MCF 10A (cell line): ENCODE results near the gene GABARAPL1. TPM values are rescaled to one million over a fixed set of nuclear protein-coding genes. Genes with fewer than 3 reads are reported as not detected.
"Not testable (repeated sequence)": the region's sequence is repeated elsewhere in the genome, so short reads cannot be mapped to it uniquely, and the experiment has no call there.

Source experiments
- BruUV-seq: library from RNA; stranded (reverse); fragments of 400-500 nt; replicated peaks from 2 replicates; lab custom pipeline; 2021; lab: Mats Ljungman, UMichigan
- CTCF ChIA-PET: fragments of 300-600 bp; sonication (Branson Sonifier 250); formaldehyde crosslinking; extraction: SDS; loops from one replicate; lab custom pipeline; 2021; ENCODE audit warnings: antibody characterized with exemption, inconsistent platforms; lab: Yijun Ruan, JAX
- POLR2A ChIA-PET: fragments of 300-600, 350-650 bp; sonication (Branson Sonifier 250); formaldehyde crosslinking; extraction: SDS; loops from one replicate; lab custom pipeline; 2020; ENCODE audit warnings: antibody characterized with exemption, inconsistent platforms; lab: Yijun Ruan, JAX
- DNase-seq: peaks from one replicate; pipeline ENCODE4 v3.0.0-alpha.2; 2018; ENCODE audit not compliant: unreplicated experiment
- H3K27ac Mint-ChIP-seq: one replicate; pipeline ENCODE4 v1.8.0; 2022; ENCODE audit warnings: mild to moderate bottlenecking, low read depth, mixed read lengths; ENCODE audit not compliant: unreplicated experiment
- H3K27me3 Mint-ChIP-seq: one replicate; pipeline ENCODE4 v1.8.0; 2022; ENCODE audit warnings: mixed read lengths; ENCODE audit not compliant: insufficient read depth, unreplicated experiment
- H3K36me3 Mint-ChIP-seq: one replicate; pipeline ENCODE4 v1.8.0; 2022; ENCODE audit warnings: mild to moderate bottlenecking, moderate library complexity, mixed read lengths; ENCODE audit not compliant: insufficient read depth, unreplicated experiment
- H3K4me1 Mint-ChIP-seq: one replicate; pipeline ENCODE4 v1.8.0; 2022; ENCODE audit warnings: mixed read lengths; ENCODE audit not compliant: insufficient read depth, unreplicated experiment
- H3K4me3 Mint-ChIP-seq: one replicate; pipeline ENCODE4 v1.8.0; 2022; ENCODE audit warnings: mild to moderate bottlenecking, moderate library complexity, mixed read lengths; ENCODE audit not compliant: unreplicated experiment
- H3K9me3 Mint-ChIP-seq: one replicate; pipeline ENCODE4 v1.8.0; 2022; ENCODE audit warnings: mixed read lengths; ENCODE audit not compliant: unreplicated experiment
- intact Hi-C: fragments of 100-400 bp; cut with micrococcal nuclease; formaldehyde crosslinking; loops from 2 replicates; pipeline ENCODE4 v1.14.1; 2022
- total RNA-seq: library from RNA; stranded (reverse); gene quantifications from 2 replicates; pipeline ENCODE4 v1.2.3, GENCODE V29; 2022
- TF ChIP-seq, protein P1 (sequence below): fragments of 200-600 bp; IDR thresholded peaks from one replicate; pipeline ENCODE4 v1.8.0; 2022; ENCODE audit warnings: antibody characterized with exemption, mild to moderate bottlenecking; ENCODE audit not compliant: unreplicated experiment

Gene GABARAPL1
- total RNA-seq, 1 experiment from 2014 or later: 19.7 TPM

DNA sequence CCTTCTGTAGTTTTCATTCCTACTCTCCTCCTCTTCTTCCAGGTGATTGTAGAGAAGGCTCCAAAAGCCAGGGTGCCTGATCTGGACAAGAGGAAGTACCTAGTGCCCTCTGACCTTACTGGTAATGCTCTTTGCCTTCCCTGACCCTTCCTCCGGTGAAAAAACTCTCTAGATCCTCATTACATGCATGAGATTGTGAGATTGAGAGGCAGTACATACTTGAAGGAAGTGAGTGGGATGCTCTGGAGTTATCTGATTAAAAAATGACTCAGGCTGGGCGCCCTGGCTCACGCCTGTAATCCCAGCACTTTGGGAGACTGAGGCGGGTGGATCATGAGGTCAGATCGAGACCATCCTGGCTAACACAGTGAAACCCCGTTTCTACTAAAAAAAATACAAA is 5.3 kb downstream of the GABARAPL1 start:
- BruUV-seq: no TSS peak
- no peak overlapping the region for H3K4me3 Mint-ChIP-seq
- TF ChIP-seq, protein P1, sequence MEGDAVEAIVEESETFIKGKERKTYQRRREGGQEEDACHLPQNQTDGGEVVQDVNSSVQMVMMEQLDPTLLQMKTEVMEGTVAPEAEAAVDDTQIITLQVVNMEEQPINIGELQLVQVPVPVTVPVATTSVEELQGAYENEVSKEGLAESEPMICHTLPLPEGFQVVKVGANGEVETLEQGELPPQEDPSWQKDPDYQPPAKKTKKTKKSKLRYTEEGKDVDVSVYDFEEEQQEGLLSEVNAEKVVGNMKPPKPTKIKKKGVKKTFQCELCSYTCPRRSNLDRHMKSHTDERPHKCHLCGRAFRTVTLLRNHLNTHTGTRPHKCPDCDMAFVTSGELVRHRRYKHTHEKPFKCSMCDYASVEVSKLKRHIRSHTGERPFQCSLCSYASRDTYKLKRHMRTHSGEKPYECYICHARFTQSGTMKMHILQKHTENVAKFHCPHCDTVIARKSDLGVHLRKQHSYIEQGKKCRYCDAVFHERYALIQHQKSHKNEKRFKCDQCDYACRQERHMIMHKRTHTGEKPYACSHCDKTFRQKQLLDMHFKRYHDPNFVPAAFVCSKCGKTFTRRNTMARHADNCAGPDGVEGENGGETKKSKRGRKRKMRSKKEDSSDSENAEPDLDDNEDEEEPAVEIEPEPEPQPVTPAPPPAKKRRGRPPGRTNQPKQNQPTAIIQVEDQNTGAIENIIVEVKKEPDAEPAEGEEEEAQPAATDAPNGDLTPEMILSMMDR: no peak
- POLR2A ChIA-PET: no interaction called here
- peaks cover 43% of the 10 kb centered on the region for H3K36me3 Mint-ChIP-seq
- no peak overlapping the region for H3K27ac Mint-ChIP-seq
- peaks cover 21% of the 10 kb centered on the region for H3K4me1 Mint-ChIP-seq
- DNase-seq: no peak
- CTCF ChIA-PET: interaction anchor here (0.8 to 1.7 kb wide), 2 partner anchors 9 to 78 kb away, joined by 3 read pairs; no protein-coding TSS in a partner anchor
- intact Hi-C loops: loop anchor here (10.0 kb wide), 2 partner anchors 193 to 353 kb away; partner anchors contain the start of gene CLEC2B
- H3K9me3 Mint-ChIP-seq: no peaks in the 10 kb centered on the region
- H3K27me3 Mint-ChIP-seq: no peaks in the 10 kb centered on the region

- intact Hi-C loops: no loop called here
- no TSS peak for BruUV-seq
- POLR2A ChIA-PET: interaction anchor here (3.3 kb wide), 1 partner anchor 7 kb away, joined by 15 read pairs; the partner anchor contains the start of gene GABARAPL1
Measured at GRCh38 chr12:10220398-10221077, 7.9 kb downstream of the GABARAPL1 start.

DNA sequence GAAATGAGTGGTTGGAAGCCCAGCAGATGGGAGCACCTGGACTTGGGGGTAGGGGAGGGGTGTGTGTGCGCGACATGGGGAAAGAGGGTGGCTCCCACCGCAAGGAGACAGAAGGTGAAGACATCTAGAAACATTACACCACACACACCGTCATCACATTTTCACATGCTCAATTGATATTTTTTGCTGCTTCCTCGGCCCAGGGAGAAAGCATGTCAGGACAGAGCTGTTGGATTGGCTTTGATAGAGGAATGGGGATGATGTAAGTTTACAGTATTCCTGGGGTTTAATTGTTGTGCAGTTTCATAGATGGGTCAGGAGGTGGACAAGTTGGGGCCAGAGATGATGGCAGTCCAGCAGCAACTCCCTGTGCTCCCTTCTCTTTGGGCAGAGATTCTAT is 9.2 kb downstream of the GABARAPL1 start:
- no TSS peak for BruUV-seq
- intact Hi-C loops: no loop called here
- H3K27ac Mint-ChIP-seq: no peak overlapping the region
- H3K9me3 Mint-ChIP-seq: no peaks in the 10 kb centered on the region
- H3K27me3 Mint-ChIP-seq: no peaks in the 10 kb centered on the region
- DNase-seq: no peak
- ChIA-PET CTCF (interaction anchor here (1.6 to 3.5 kb wide), 2 partner anchors 14 to 109 kb away, joined by 4 to 18 read pairs; no protein-coding TSS in a partner anchor), POLR2A (interaction anchor here (3.3 kb wide), 1 partner anchor 9 kb away, joined by 15 read pairs; the partner anchor contains the start of gene GABARAPL1)
- H3K4me1 Mint-ChIP-seq: peaks cover 6% of the 10 kb centered on the region
- TF ChIP-seq, protein P1: no peak
- no peak overlapping the region for H3K4me3 Mint-ChIP-seq
- peaks cover 58% of the 10 kb centered on the region for H3K36me3 Mint-ChIP-seq

More at GRCh38 chr12:10220398-10221077, 7.9 kb downstream of the GABARAPL1 start:
- Mint-ChIP-seq H3K9me3 (no peaks in the 10 kb centered on the region), H3K27ac (no peak overlapping the region), H3K4me1 (peaks cover 8% of the 10 kb centered on the region), H3K36me3 (peaks cover 58% of the 10 kb centered on the region), H3K4me3 (no peak overlapping the region), H3K27me3 (no peaks in the 10 kb centered on the region)
- TF ChIP-seq, protein P1: no peak
- CTCF ChIA-PET: interaction anchor here (0.9 to 1.6 kb wide), 2 partner anchors 12 to 110 kb away, joined by 4 read pairs; no protein-coding TSS in a partner anchor
- peak; percentile 79 for DNase-seq

- intact Hi-C loops: no loop called here
- H3K27ac Mint-ChIP-seq: no peak overlapping the region
- POLR2A ChIA-PET: interaction anchor here (0.5 to 3.3 kb wide), 3 partner anchors 10 to 446 kb away, joined by 3 to 15 read pairs (median 3); partner anchors contain the start of gene GABARAPL1
- H3K4me3 Mint-ChIP-seq: no peak overlapping the region
- TF ChIP-seq, protein P1: no peak
- peaks cover 53% of the 10 kb centered on the region for H3K36me3 Mint-ChIP-seq
- CTCF ChIA-PET: interaction anchor here (3.5 kb wide), 1 partner anchor 12 kb away, joined by 18 read pairs; no protein-coding TSS in a partner anchor
- no peak for DNase-seq
- H3K4me1 Mint-ChIP-seq: peaks cover 6% of the 10 kb centered on the region
- H3K9me3 Mint-ChIP-seq: no peaks in the 10 kb centered on the region
- no TSS peak for BruUV-seq
- no peaks in the 10 kb centered on the region for H3K27me3 Mint-ChIP-seq
Measured at GRCh38 chr12:10223208-10223607, 10.5 kb downstream of the GABARAPL1 start.

GRCh38 chr12:10225426-10225825 is 12.7 kb downstream of the GABARAPL1 start:
- POLR2A ChIA-PET, H3K27me3 Mint-ChIP-seq, H3K4me1 Mint-ChIP-seq, BruUV-seq, H3K4me3 Mint-ChIP-seq, DNase-seq, intact Hi-C loops, H3K27ac Mint-ChIP-seq, H3K9me3 Mint-ChIP-seq: not testable (repeated sequence)
- CTCF ChIA-PET: interaction anchor here (0.6 kb wide), 1 partner anchor 61 kb away, joined by 3 read pairs; no protein-coding TSS in a partner anchor
- H3K36me3 Mint-ChIP-seq: peaks cover 40% of the 10 kb centered on the region
